HG02970 (cell line): ENCODE results near the gene ABI1.

Experiments
- ATAC-seq: cut with Tn5 transposase; IDR thresholded peaks from one replicate; pipeline ENCODE4 v1.9.1; 2021; ENCODE audit warnings: mild to moderate bottlenecking, moderate library complexity, moderate number of reproducible peaks; ENCODE audit not compliant: unreplicated experiment, low FRiP score

The ABI1 gene

GRCh38 chr10:26779176-26779860, 81.4 kb downstream of the ABI1 start:
- no peak for ATAC-seq

- no peak for ATAC-seq
These were observed 83.1 kb downstream of the ABI1 start for GRCh38 chr10:26777686-26778085.

- no peak for ATAC-seq
These were observed 84.5 kb downstream of the ABI1 start for GRCh38 chr10:26776258-26776657.

- no peak for ATAC-seq
These were observed 87.1 kb downstream of the ABI1 start for GRCh38 chr10:26773633-26774032.

- no peak for ATAC-seq
These were observed 90.7 kb downstream of the ABI1 start for GRCh38 chr10:26770069-26770468.

- no peak for ATAC-seq
These were observed 95.2 kb downstream of the ABI1 start for GRCh38 chr10:26765549-26765948.

GRCh38 chr10:26759008-26759407, 101.8 kb downstream of the ABI1 start:
- no peak for ATAC-seq

GRCh38 chr10:26755443-26755903, 105.3 kb downstream of the ABI1 start:
- no peak for ATAC-seq

GRCh38 chr10:26746061-26746460, 114.7 kb downstream of the ABI1 start:
- no peak for ATAC-seq

- no peak for ATAC-seq
These were observed 116.9 kb downstream of the ABI1 start for GRCh38 chr10:26743841-26744240.

GRCh38 chr10:26743091-26743490, 117.7 kb downstream of the ABI1 start:
- ATAC-seq = no peak

GRCh38 chr10:26741368-26741767, 119.4 kb downstream of the ABI1 start:
- no peak for ATAC-seq

- no peak for ATAC-seq
These were observed 121.6 kb downstream of the ABI1 start for GRCh38 chr10:26739071-26739631.

- ATAC-seq = no peak
These were observed 122.4 kb downstream of the ABI1 start for GRCh38 chr10:26738301-26738911.

- peak; percentile 59 for ATAC-seq
These were observed 123.0 kb downstream of the ABI1 start for GRCh38 chr10:26737730-26738129.

GRCh38 chr10:26735435-26735834, 125.3 kb downstream of the ABI1 start:
- ATAC-seq = no peak

GRCh38 chr10:26733750-26734568, 126.8 kb downstream of the ABI1 start:
- ATAC-seq = no peak

- no peak for ATAC-seq
These were observed 130.2 kb downstream of the ABI1 start for GRCh38 chr10:26730552-26730951.

GRCh38 chr10:26729395-26729794, 131.4 kb downstream of the ABI1 start:
- no peak for ATAC-seq

GRCh38 chr10:26728957-26729356, 131.8 kb downstream of the ABI1 start:
- ATAC-seq = no peak

GRCh38 chr10:26727005-26727404, 133.8 kb downstream of the ABI1 start:
- no peak for ATAC-seq
